GM21367 (cell line): Measurements from ENCODE around the gene KIAA1328.

Source experiments
- ATAC-seq: cut with Tn5 transposase; IDR thresholded peaks from one replicate; pipeline ENCODE4 v1.9.1; 2021; ENCODE audit not compliant: unreplicated experiment

The KIAA1328 gene

DNA sequence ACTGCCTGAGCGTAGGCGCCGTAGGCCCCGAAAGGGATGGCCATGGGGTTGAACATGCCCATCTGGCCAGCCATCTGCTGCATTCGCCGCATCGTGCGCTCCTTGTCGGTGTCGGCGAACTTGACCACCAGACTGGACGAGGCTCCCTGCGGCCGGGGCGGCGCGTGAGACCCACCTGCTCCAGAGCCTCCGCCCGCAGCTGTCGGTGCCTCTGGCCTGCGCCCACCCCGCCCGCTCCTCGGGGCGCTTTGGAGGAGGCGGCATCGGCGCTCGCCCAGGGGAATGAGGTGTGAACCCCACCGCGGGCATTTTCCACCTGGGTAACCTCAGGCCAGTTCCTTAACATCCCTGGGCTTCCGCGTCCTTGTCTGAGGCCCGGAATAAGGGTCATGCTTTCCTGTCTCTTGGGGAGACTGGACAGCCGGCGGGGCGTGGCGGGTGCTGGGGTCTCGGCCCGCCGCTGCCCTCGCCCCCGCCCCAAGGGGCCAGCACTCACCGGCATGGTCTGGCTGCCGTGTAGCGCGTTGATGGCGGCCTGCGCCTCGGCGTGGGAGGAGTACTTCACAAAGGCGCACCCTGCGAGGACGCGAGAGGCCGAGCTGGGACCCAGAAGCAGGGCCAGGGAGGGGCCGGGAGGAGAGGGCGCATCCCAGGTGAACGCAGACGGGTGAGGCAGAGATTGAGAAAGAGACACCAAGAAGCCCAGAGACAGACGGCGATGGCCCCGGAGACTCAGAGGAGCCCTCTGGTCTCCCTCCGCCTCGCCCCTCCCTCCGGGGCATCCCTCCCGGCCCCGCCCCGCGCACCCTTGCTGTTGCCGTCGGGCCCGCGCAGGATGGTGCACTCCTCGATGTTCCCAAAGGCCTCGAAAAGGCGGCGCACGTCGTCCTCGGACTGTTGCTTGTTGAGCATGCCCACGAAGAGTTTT, 445.6 kb downstream of the KIAA1328 start:
- ATAC-seq, result no peak

DNA sequence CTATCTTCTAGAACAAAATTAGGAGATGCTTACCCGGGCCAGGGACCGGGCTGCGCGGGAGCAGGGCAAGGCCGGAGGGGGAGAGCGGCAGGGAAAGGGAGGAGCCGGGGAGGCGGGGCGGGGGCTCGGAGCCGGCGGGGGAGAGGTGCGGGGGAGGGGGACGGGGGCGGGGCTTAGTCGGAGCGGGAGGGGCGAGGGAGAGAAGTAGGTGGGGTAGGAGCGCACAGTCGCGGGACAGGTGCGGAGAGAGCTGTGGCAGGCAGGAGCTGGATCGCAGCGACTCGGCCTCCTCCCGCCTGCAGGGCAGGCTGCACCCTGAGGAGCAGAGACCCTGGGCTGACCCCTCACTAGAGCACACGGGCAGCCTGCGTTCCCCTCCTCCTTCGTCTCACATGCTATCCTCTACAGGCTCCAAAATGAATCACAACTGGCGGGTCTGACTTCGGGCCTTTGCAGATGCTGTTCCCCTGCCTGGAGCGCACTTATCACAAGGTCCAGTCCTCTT, 446.4 kb downstream of the KIAA1328 start:
- no peak for ATAC-seq

DNA sequence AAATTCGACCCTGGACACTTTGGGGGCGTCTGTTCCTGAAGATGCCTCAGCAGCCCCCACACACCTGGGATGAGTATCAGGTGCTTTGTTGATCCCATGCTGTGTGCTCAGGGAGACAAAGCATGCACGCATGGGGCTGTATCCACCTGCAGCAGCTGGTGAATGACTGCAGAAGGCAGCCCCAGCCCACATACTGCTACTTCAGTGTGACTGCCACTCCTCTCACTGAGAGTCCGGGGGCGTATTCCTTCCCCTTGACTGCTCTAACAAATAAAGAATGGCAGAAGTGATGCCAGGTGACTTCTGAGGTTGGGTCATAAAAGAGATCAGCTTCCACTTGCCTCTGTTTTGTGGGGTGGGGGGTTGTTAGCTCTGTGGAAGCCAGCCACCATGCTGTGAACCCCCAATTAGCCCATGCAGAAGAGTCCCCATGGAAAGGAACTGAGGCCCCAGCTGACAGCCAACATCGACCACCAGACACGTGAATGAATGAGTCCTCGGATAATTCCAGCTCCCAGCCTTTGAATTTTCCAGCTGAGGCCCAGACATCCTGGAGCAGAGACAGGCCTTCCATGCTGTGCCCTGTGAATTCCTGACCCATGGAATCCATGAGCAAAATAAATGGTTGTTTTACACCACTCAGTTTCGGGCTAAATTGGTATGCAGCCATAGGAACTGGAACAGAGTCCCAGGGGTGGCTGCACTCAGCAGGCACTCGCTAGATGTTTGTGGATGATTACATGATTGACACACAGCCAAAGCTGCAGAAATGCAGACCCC, 447.4 kb downstream of the KIAA1328 start:
- no peak for ATAC-seq

DNA sequence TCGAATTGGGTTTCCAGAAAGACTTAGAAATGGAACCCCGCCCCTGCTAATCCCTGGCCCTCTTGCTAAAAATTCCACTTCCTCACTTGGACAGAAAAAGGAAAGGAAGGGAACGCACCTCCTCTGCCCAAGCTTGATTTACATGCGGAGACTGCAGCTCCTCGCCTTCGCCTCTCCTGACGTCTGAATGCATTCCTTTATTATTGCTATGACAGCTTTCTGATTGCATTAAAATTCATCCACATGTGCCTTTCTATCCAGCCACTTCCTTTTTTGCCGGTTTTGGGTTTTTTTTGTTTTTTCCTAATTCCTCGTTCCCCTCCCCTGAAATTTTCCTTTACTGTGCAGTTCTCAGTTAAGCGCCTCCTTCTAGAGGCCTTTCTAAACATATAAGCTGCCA, 448.9 kb downstream of the KIAA1328 start:
- no peak for ATAC-seq
